Measurements from ENCODE around the gene FRK. TPM values are rescaled to one million over a fixed set of nuclear protein-coding genes. Genes with fewer than 3 reads are reported as not detected.

FRK gene
- total and polyA plus RNA-seq, 7 donors = 0.16 to 6.5 (median 0.71) TPM

DNA sequence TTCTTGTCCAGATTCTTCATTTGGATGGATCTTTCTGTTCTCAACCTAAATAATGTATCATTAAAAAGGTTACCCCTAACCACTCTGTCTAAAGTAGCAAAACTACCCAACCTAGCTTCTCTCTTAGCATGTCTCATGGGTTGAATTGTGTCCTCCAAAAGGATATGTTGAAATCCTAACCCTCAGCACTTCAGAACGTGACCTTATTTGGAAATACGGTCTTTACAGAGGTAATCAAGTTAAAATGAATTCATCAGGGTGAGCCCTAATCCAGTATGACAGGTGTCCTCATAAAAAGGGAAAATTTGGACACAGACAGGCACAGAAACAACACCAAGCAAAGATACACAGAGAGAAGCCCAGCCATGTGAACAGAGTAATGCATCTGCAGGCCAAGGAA, 6.1 kb upstream of the FRK start:
- Histone ChIP-seq H3K4me1 (no peaks in the 10 kb centered on the region), H3K9me3 (no peaks in the 10 kb centered on the region), H3K27ac (no peak overlapping the region), H3K27me3 (no peaks in the 10 kb centered on the region), H3K36me3 (no peaks in the 10 kb centered on the region), H3K4me3 (no peak overlapping the region)
- 88 to 92% methylated on average over 2 of the region's 2 CpGs for WGBS, 2 donors
- intact Hi-C loops (cut with DNase I) = no loop called here
- no peak for DNase-seq
- no peak for TF ChIP-seq POLR2A (IDR thresholded peaks at IDR 0.05)
- no peak for TF ChIP-seq EP300 (IDR thresholded peaks at IDR 0.05)
- TF ChIP-seq, protein P1, sequence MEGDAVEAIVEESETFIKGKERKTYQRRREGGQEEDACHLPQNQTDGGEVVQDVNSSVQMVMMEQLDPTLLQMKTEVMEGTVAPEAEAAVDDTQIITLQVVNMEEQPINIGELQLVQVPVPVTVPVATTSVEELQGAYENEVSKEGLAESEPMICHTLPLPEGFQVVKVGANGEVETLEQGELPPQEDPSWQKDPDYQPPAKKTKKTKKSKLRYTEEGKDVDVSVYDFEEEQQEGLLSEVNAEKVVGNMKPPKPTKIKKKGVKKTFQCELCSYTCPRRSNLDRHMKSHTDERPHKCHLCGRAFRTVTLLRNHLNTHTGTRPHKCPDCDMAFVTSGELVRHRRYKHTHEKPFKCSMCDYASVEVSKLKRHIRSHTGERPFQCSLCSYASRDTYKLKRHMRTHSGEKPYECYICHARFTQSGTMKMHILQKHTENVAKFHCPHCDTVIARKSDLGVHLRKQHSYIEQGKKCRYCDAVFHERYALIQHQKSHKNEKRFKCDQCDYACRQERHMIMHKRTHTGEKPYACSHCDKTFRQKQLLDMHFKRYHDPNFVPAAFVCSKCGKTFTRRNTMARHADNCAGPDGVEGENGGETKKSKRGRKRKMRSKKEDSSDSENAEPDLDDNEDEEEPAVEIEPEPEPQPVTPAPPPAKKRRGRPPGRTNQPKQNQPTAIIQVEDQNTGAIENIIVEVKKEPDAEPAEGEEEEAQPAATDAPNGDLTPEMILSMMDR (IDR thresholded peaks at IDR 0.05) = no peak
- no peak for TF ChIP-seq POLR2AphosphoS5 (IDR thresholded peaks at IDR 0.05)

DNA sequence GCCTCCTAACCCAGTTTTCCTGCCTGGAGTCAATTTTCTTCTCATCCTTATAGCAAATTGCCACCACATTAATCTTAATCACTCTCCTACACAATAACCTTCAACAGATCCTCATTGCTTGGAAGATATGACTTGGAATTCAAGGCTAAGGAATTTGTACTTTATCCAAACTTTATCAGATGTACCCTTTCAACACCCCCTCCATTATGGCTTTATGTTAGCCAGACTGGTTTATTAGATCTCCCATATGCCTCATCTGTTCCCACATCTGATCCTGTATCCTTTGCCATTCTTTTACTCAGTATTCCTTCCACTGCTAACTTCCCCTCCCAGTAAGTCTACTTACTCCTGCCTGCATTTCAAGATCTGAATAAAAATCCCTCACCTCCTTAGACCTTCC, 4.0 kb upstream of the FRK start:
- H3K4me3 ChIP-seq = no peak overlapping the region
- H3K27me3 ChIP-seq = no peaks in the 10 kb centered on the region
- DNase-seq = no peak
- intact Hi-C loops (cut with DNase I) = no loop called here
- no peak overlapping the region for H3K27ac ChIP-seq
- no peaks in the 10 kb centered on the region for H3K4me1 ChIP-seq
- no peak for TF ChIP-seq EP300 (IDR thresholded peaks at IDR 0.05)
- TF ChIP-seq POLR2A (IDR thresholded peaks at IDR 0.05) = no peak
- TF ChIP-seq POLR2AphosphoS5 (IDR thresholded peaks at IDR 0.05) = no peak
- TF ChIP-seq, protein P1 (IDR thresholded peaks at IDR 0.05) = no peak
- no peaks in the 10 kb centered on the region for H3K9me3 ChIP-seq
- no peaks in the 10 kb centered on the region for H3K36me3 ChIP-seq

DNA sequence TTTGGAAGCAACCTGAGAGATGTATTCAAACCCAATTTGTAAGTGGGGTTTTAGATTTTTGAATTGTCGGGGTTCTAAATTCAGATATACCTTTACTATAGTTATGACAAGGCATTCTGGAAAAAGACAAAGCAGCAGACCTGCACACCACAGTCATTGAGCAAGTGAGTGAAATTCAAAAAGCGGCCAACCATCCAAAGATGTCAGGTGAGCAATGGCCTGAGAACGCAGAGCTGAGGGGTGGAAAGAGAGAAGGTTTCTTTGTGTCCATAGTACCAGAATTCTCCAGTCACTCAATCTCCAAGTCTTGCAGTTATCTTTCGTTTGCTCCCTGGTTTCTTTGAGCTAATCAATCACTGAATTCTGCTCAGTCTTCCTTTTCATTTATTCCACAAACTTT, 1.8 kb upstream of the FRK start:
- Histone ChIP-seq H3K36me3 (no peaks in the 10 kb centered on the region), H3K4me1 (no peaks in the 10 kb centered on the region), H3K4me3 (no peak overlapping the region), H3K27me3 (no peaks in the 10 kb centered on the region), H3K9me3 (no peaks in the 10 kb centered on the region), H3K27ac (no peak overlapping the region)
- whole genome bisulfite sequencing, 2 donors = 89 to 90% methylated on average over 4 of the region's 4 CpGs
- intact Hi-C loops (cut with DNase I) = no loop called here
- no peak for DNase-seq
- no peak for TF ChIP-seq POLR2AphosphoS5 (IDR thresholded peaks at IDR 0.05)
- no peak for TF ChIP-seq EP300 (IDR thresholded peaks at IDR 0.05)
- TF ChIP-seq, protein P1 (IDR thresholded peaks at IDR 0.05) = no peak
- TF ChIP-seq POLR2A (IDR thresholded peaks at IDR 0.05) = no peak

DNA sequence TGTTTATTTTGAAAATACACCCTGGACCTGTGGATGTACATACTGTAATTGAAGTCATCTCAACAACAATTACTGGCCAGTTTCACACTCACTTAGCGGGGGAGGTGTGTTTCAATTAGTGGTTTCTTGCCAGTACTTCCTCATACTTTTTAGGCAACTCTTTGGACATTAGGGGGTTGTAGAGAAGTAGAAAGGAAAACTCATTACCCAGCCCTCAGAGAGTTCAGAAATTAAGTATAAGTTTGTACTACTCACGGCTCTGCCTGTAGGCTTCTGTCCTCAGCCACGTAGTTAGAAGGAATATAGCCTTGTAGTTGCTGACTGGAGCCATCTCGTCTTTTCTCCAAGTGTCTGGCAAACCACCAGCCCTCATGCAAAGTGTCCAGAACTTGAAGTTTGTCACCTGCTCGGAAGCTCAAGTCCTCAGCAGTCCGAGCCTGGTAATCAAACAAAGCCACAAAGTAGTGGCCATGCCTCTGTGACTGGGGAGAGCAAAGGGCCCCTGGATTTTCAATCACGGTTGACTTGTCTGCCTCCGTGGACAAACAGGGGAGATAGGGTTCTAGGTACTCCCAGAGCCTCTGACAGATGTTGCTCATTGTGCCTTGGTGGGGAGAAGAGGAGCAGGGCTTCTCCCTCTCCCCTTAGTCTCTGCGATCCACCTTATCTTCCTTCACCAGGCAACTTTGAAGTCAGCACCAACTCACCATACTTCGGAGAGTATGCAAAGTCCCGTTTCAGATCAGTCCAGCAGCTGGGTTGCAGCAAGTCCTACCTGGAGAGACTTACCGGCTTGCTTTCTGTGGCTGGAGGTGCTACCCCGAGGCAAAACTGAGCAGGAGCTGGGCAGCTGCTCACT, 749 bp downstream of the FRK start:
- Histone ChIP-seq H3K9me3 (no peaks in the 10 kb centered on the region), H3K4me3 (peak overlapping the region in 3 of 4 donors; percentile 16 to 26 (median 17)), H3K27ac (peak overlapping the region in 3 of 4 donors; percentile 35 to 47 (median 41)), H3K4me1 (no peaks in the 10 kb centered on the region), H3K36me3 (no peaks in the 10 kb centered on the region), H3K27me3 (no peaks in the 10 kb centered on the region)
- DNase-seq = no peak
- WGBS, 2 donors = 14 to 62% methylated on average over 13 of the region's 13 CpGs
- TF ChIP-seq POLR2A (IDR thresholded peaks at IDR 0.05) = no peak
- TF ChIP-seq EP300 (IDR thresholded peaks at IDR 0.05) = no peak
- TF ChIP-seq, protein P1 (IDR thresholded peaks at IDR 0.05) = no peak
- TF ChIP-seq POLR2AphosphoS5 (IDR thresholded peaks at IDR 0.05) = no peak
- intact Hi-C loops (cut with DNase I) = no loop called here

Data from sigmoid colon (tissue), 7 donors.